Fibroblast of gingiva (primary cell): ENCODE results near the gene SLC10A3.
"Not testable (repeated sequence)": the region's sequence is repeated elsewhere in the genome, so short reads cannot be mapped to it uniquely, and the experiment has no call there.

Experiments used
- DNase-seq: peaks from one replicate; pipeline ENCODE4 v3.0.0-alpha.2; 2011; ENCODE audit warnings: low read depth

SLC10A3 gene

DNA sequence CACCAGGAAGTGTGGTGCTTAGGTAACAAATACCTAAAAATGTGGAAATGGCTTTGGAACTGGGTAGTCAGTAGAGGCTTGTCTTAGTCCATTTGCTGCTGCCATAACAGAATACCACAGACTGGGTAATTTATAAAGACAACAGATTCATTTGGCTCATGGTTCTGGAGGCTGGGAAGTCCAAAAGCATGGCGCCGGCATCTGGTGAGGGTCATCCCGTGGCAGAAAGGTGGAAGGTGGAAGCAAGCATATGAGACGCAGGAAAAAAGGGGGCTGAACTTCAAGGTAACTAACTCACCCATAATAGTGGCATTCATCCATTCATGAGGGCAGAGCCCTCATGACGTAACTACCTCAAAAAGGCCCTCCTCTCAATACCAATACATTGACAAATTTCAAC, 19.0 kb upstream of the SLC10A3 start:
- no peak for DNase-seq

DNA sequence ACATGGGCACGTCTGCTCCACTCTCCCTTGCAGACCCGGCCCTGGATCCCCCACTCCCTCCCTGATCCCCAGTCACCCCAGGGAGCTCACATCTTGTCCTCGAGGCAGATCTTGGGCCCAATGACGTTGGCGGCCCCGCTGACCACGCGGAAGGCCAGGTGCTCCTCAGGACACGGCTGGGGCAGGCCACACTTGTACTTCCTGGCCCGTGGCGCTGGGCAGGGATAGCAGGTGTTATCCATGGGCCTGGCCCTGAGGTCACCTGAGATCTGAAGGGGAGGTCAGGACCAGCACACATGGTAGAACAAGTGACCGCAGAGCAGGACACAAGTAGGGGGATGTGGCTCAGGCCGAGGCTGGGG, 17.9 kb upstream of the SLC10A3 start:
- DNase-seq, result no peak

DNA sequence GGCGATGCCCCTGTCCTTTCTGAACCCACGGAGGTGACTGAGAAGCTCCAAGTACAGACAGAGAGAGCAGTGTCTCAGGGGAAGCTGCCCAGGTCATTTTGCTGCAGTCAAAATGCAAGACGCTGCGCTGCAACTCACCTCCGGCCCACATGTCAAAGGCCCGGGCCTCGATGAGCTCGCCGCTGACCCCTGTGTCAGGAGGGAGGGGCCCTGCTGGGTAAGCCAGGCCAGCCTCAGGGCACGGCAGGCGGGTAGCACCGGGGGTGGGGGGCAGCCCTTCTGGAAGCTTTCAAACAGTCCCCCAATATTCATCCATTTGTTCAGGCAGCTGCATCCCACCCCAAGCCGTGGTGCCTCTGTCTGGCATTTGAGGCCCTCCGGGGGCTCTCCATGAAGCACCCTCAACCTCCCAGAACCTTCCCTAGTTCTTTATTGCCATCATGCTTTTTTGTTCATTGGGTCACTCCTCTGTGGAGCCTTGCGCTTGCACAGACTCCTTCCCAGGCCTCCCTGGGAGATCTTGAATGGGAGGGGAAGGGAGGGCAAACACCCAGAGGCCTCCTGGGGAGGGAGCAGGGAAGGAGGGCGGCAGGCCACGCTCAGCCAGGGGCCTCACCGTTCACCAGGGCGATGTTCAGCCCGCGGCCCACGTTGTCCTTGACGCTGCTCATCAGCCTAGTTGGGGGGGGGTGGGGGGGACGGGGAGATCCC, 17.4 kb upstream of the SLC10A3 start:
- no peak for DNase-seq

- DNase-seq, result no peak
These were observed 16.3 kb upstream of the SLC10A3 start for GRCh38 chrX:154506483-154507332.

DNA sequence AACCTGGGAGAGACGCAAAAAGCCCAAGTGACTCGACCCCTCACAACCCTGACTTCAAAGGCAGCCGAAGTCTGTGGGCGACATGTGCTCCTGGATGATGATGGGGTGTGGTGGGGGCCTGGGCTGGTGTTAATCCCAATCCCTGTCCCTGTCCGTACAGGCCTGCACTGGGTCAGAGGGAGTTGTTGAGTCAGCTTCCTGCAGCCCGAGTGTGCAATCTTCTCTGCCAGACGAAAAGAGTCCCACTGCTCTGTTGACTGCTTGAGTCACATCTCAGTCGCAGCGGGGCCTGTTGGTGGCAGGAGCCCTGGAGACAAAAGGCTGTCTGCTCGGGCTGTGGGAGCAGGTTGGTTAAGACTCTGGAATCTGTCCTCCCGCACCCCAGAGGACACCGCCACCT, 15.3 kb upstream of the SLC10A3 start:
- peak; percentile 46 for DNase-seq

- DNase-seq, result no peak
These were observed 12.6 kb upstream of the SLC10A3 start for GRCh38 chrX:154502989-154503388.

- no peak for DNase-seq
These were observed 11.7 kb upstream of the SLC10A3 start for GRCh38 chrX:154502098-154502497.

DNA sequence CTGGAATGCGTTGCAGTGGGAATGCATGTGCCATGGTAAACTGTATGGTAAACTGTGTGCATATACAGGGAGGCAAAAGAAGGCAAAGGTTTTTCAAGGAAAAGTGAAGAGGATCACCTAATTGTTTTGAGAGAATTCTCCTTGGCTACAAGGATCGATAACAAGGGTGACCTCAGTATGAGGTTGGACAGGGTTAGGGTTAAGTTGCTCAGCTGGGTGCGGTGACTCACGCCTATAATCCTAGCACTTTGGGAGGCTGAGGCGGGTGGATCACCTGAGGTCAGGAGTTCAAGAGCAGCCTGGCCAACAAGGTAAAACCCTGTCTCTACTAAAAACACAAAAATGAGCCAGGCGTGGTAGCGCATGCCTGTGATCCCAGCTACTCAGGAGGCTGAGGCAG, 11.0 kb upstream of the SLC10A3 start:
- DNase-seq, result not testable (repeated sequence)

GRCh38 chrX:154496591-154497137, 6.2 kb upstream of the SLC10A3 start:
- DNase-seq, result not testable (repeated sequence)

- no peak for DNase-seq
These were observed 5.1 kb upstream of the SLC10A3 start for GRCh38 chrX:154495472-154495922.

DNA sequence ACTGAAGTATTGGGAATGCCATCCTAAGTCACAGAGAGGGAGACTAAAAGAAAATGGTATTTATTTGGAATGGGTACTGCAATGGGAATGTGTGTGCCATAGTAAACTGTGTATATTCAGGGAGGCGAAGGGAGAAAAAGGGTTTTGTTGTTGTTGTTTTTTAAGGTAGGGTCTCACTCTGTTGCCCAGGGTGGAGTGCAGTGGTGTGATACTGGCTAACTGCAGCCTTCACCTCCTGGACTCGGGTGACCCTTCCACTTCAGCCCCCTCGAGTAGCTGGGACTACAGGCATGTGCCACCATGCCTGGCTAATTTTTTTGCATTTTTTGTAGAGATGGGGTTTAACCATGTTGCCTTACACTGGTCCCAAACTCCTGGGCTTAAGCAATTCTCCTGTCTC, 4.3 kb upstream of the SLC10A3 start:
- DNase-seq, result no peak

DNA sequence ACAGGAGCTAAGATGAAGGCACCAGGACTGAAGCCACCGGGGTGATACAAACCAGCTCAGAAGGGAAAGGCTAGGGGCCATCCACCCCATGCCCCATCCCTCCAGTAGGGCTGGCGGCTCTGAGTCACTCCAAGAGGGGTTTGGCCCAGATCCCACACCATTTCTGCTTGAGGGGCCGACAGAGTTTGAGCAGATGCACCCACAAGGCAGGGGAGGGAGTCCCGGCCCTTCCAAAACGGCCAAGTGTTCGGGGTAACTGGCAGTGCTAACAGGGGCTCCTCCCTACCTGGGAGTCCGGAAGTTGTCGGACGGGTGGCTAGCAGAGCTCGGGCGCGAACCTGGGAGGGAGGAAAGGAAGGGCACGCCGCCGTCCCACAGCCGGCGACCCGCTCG, 412 bp downstream of the SLC10A3 start:
- DNase-seq, result peak; percentile 27

GRCh38 chrX:154489182-154489581, 1.2 kb downstream of the SLC10A3 start:
- no peak for DNase-seq

- no peak for DNase-seq
These were observed 1.9 kb downstream of the SLC10A3 start for GRCh38 chrX:154488336-154489075.

- no peak for DNase-seq
These were observed 2.7 kb downstream of the SLC10A3 start for GRCh38 chrX:154487518-154488290.

GRCh38 chrX:154486396-154487207, 3.8 kb downstream of the SLC10A3 start, which contains the start of gene UBL4A:
UBL4A (minus strand) TSS chrX:154486615; CDS start chrX:154486584, 31 bp downstream.
- DNase-seq, result peak; percentile 9

GRCh38 chrX:154486052-154486395, 4.4 kb downstream of the SLC10A3 start:
- DNase-seq, result peak; percentile 6

- DNase-seq, result no peak
These were observed 5.0 kb downstream of the SLC10A3 start for GRCh38 chrX:154485150-154486051.

DNA sequence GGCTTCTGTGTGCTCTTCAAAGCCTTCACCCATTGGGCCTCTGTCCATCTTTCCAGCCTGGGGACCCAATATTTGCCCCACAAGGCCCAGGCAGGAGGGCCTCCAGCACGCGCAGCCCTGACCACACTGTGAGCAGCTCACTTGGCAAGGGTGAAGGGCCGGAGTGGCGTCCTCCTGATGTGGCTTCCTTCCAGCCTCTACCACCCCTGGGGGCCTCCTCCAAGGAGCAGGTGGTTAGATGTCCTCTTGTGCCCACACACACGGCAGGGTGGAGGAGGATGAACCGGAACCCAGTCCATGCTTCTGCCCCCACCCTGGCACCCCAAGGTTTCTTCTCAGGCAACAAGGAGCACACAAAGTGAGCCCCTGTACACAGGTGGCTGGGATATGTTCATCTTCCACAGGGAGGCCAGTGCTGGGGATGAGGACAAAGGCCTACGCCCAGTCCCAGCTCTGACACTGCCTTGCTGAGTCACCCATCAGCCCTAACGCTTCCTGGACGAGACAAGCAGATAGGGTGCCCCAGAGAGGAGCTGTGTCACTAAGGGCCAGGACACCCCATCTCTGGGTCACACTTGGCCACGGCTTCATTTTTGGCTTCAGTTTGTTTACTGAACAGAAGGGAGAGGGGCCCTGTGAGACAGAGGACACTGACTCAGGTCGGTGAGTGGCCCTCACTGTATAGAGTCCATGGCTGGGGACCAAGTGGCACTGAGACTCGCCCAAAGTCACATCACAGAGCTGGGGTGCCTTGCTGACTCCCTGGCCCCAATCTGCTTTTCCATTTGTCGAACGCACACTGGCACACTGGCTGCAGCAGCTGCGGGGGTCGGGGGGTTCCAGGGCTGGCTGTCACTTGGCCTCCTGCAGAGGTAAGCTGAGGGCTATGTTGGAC, 5.9 kb downstream of the SLC10A3 start:
- no peak for DNase-seq
